ENCODE results near the gene PDHX. TPM values are rescaled to one million over a fixed set of nuclear protein-coding genes. Genes with fewer than 3 reads are reported as not detected.
"Not testable (repeated sequence)": the region's sequence is repeated elsewhere in the genome, so short reads cannot be mapped to it uniquely, and the experiment has no call there.

The PDHX gene
- total RNA-seq: 118 TPM
- long read RNA-seq, transcript PDHX-201 (11 exons, 2,389 nt): major isoform, 172 of 209 reads
- long read RNA-seq, partial matches to known transcripts: 21 of 209 reads
- long read RNA-seq, other reads (novel, unspliced or antisense): 13 of 209 reads

- DNase-seq (ENCODE audit: low spot score): peak; percentile 99
- intact Hi-C loops (cut with DNase I): loop anchor here (10.0 kb wide), 1 partner anchor 811 kb away; the partner anchor contains the start of gene NAT10
Measured at GRCh38 chr11:34916015-34916842, at the start of gene PDHX, which contains the start of gene APIP. Gene PDHX (plus strand): TSS chr11:34916618. CDS start chr11:34916656, 38 bp downstream. Gene APIP (minus strand): TSS chr11:34916379. CDS start chr11:34916284, 95 bp downstream.

- no peak for DNase-seq (ENCODE audit: low spot score)
- intact Hi-C loops (cut with DNase I): no loop called here
Measured at GRCh38 chr11:34869425-34869824, 47.0 kb upstream of the PDHX start.

- intact Hi-C loops (cut with DNase I): no loop called here
- DNase-seq (ENCODE audit: low spot score): no peak
Measured at GRCh38 chr11:34870548-34871196, 45.7 kb upstream of the PDHX start.

GRCh38 chr11:34874202-34874601, 42.2 kb upstream of the PDHX start:
- intact Hi-C loops (cut with DNase I): no loop called here

GRCh38 chr11:34877375-34877975, 38.9 kb upstream of the PDHX start:
- no peak for DNase-seq (ENCODE audit: low spot score)
- intact Hi-C loops (cut with DNase I): no loop called here

More at GRCh38 chr11:34874202-34874601, 42.2 kb upstream of the PDHX start:
- no peak for DNase-seq (ENCODE audit: low spot score)

- intact Hi-C loops (cut with DNase I): no loop called here
Measured at GRCh38 chr11:34881900-34882299, 34.5 kb upstream of the PDHX start.

GRCh38 chr11:34886609-34887008, 29.8 kb upstream of the PDHX start:
- DNase-seq (ENCODE audit: low spot score): no peak
- intact Hi-C loops (cut with DNase I): no loop called here

More at GRCh38 chr11:34881900-34882299, 34.5 kb upstream of the PDHX start:
- no peak for DNase-seq (ENCODE audit: low spot score)

GRCh38 chr11:34887260-34887659, 29.2 kb upstream of the PDHX start:
- intact Hi-C loops (cut with DNase I): no loop called here
- no peak for DNase-seq (ENCODE audit: low spot score)

- intact Hi-C loops (cut with DNase I): loop anchor here (1.0 kb wide), 1 partner anchor 304 kb away; no protein-coding TSS in a partner anchor
- DNase-seq (ENCODE audit: low spot score): no peak
Measured at GRCh38 chr11:34890089-34890488, 26.3 kb upstream of the PDHX start.

GRCh38 chr11:34890812-34891211, 25.6 kb upstream of the PDHX start:
- no peak for DNase-seq (ENCODE audit: low spot score)
- intact Hi-C loops (cut with DNase I): loop anchor here (1.0 kb wide), 1 partner anchor 305 kb away; no protein-coding TSS in a partner anchor

GRCh38 chr11:34891611-34892010, 24.8 kb upstream of the PDHX start:
- DNase-seq (ENCODE audit: low spot score): no peak
- intact Hi-C loops (cut with DNase I): no loop called here

GRCh38 chr11:34893416-34893815, 23.0 kb upstream of the PDHX start:
- DNase-seq (ENCODE audit: low spot score): no peak
- intact Hi-C loops (cut with DNase I): no loop called here

- DNase-seq (ENCODE audit: low spot score); intact Hi-C loops (cut with DNase I): not testable (repeated sequence)
Measured at GRCh38 chr11:34896191-34896590, 20.2 kb upstream of the PDHX start.

GRCh38 chr11:34897171-34897870, 19.1 kb upstream of the PDHX start:
- intact Hi-C loops (cut with DNase I): no loop called here
- no peak for DNase-seq (ENCODE audit: low spot score)

- intact Hi-C loops (cut with DNase I): no loop called here
- DNase-seq (ENCODE audit: low spot score): no peak
Measured at GRCh38 chr11:34898474-34898873, 17.9 kb upstream of the PDHX start.

GRCh38 chr11:34899633-34900016, 16.8 kb upstream of the PDHX start:
- intact Hi-C loops (cut with DNase I): no loop called here
- no peak for DNase-seq (ENCODE audit: low spot score)

- intact Hi-C loops (cut with DNase I): no loop called here
- no peak for DNase-seq (ENCODE audit: low spot score)
Measured at GRCh38 chr11:34904421-34904955, 11.9 kb upstream of the PDHX start.

- intact Hi-C loops (cut with DNase I): no loop called here
- no peak for DNase-seq (ENCODE audit: low spot score)
Measured at GRCh38 chr11:34905666-34906065, 10.8 kb upstream of the PDHX start.

GRCh38 chr11:34907934-34908593, 8.4 kb upstream of the PDHX start:
- DNase-seq (ENCODE audit: low spot score): no peak
- intact Hi-C loops (cut with DNase I): no loop called here

All from cardiac septum (tissue), 1 donor.